ENCODE measurements around the gene VTCN1.
"Not testable (repeated sequence)": the region's sequence is repeated elsewhere in the genome, so short reads cannot be mapped to it uniquely, and the experiment has no call there.

The VTCN1 gene

GRCh38 chr1:117136749-117137148 lies 74.0 kb downstream of the VTCN1 start:
- H3K9me3 Mint-ChIP-seq: no peaks in the 10 kb centered on the region
- no peaks in the 10 kb centered on the region for H3K36me3 Mint-ChIP-seq (ENCODE audit: low read depth)
- H3K27ac Mint-ChIP-seq: no peak overlapping the region
- no peak overlapping the region for H3K4me3 Mint-ChIP-seq
- H3K4me1 Mint-ChIP-seq (ENCODE audit: low read depth): no peaks in the 10 kb centered on the region
- H3K27me3 Mint-ChIP-seq (ENCODE audit: low read depth): peaks cover 12% of the 10 kb centered on the region

- H3K36me3 Mint-ChIP-seq (ENCODE audit: low read depth): no peaks in the 10 kb centered on the region
- H3K27ac Mint-ChIP-seq: no peak overlapping the region
- no peaks in the 10 kb centered on the region for H3K9me3 Mint-ChIP-seq
- no peaks in the 10 kb centered on the region for H3K4me1 Mint-ChIP-seq (ENCODE audit: low read depth)
- H3K27me3 Mint-ChIP-seq (ENCODE audit: low read depth): peaks cover 12% of the 10 kb centered on the region
- no peak overlapping the region for H3K4me3 Mint-ChIP-seq
These were observed 75.4 kb downstream of the VTCN1 start for GRCh38 chr1:117135329-117135728.

DNA sequence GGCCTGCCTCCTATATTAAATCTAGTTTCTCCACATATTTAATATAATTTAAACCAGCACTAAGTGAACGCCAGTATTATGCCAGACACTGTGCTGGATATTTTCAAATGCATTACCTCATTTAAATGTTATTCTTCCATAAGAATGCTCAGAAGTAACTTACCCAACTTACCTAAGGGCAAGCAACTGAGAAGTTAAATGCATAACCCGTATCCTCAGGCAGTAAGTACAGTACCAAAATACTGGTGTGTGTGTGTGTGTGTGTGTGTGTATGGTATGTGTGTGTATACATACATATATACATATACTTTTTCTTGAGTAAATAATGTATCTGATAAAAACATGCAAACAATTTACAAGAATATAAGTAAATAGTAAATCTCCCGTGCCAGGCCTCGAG lies 80.2 kb downstream of the VTCN1 start:
- no peaks in the 10 kb centered on the region for H3K4me1 Mint-ChIP-seq (ENCODE audit: low read depth)
- H3K27me3 Mint-ChIP-seq (ENCODE audit: low read depth): peaks cover 28% of the 10 kb centered on the region
- no peak overlapping the region for H3K27ac Mint-ChIP-seq
- no peak overlapping the region for H3K4me3 Mint-ChIP-seq
- H3K9me3 Mint-ChIP-seq: no peaks in the 10 kb centered on the region
- no peaks in the 10 kb centered on the region for H3K36me3 Mint-ChIP-seq (ENCODE audit: low read depth)

GRCh38 chr1:117128323-117129079 lies 82.2 kb downstream of the VTCN1 start:
- Mint-ChIP-seq H3K4me1 (ENCODE audit: low read depth) (no peaks in the 10 kb centered on the region), H3K27ac (no peak overlapping the region), H3K36me3 (ENCODE audit: low read depth) (no peaks in the 10 kb centered on the region), H3K27me3 (ENCODE audit: low read depth) (peaks cover 24% of the 10 kb centered on the region), H3K9me3 (no peaks in the 10 kb centered on the region), H3K4me3 (no peak overlapping the region)

DNA sequence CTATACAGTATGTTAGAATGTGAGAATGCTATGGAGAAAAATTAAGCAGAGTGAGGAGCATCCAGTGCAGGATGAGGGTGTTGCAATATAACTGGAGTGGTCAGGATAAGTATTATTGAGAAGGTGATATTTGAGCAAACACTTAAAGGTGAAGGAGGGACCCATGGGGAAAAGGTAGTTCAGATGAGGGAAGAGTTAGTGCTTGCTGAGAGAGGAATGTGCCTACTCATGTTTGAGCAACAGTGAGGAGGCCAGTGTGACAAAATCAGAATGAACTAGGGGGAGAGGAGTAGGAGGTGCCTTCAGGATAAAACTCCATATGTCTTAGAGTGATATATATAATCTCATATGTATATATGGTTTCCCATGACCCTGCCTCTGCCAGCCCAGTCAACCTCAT lies 82.9 kb downstream of the VTCN1 start:
- no peak overlapping the region for H3K4me3 Mint-ChIP-seq
- peaks cover 25% of the 10 kb centered on the region for H3K27me3 Mint-ChIP-seq (ENCODE audit: low read depth)
- H3K36me3 Mint-ChIP-seq (ENCODE audit: low read depth): no peaks in the 10 kb centered on the region
- no peak overlapping the region for H3K27ac Mint-ChIP-seq
- H3K4me1 Mint-ChIP-seq (ENCODE audit: low read depth): peaks cover 2% of the 10 kb centered on the region
- H3K9me3 Mint-ChIP-seq: no peaks in the 10 kb centered on the region

- no peak overlapping the region for H3K27ac Mint-ChIP-seq
- H3K36me3 Mint-ChIP-seq (ENCODE audit: low read depth): no peaks in the 10 kb centered on the region
- peaks cover 4% of the 10 kb centered on the region for H3K4me1 Mint-ChIP-seq (ENCODE audit: low read depth)
- no peak overlapping the region for H3K4me3 Mint-ChIP-seq
- H3K9me3 Mint-ChIP-seq: no peaks in the 10 kb centered on the region
- H3K27me3 Mint-ChIP-seq (ENCODE audit: low read depth): peaks cover 31% of the 10 kb centered on the region
These were observed 86.1 kb downstream of the VTCN1 start for GRCh38 chr1:117124661-117125060.

DNA sequence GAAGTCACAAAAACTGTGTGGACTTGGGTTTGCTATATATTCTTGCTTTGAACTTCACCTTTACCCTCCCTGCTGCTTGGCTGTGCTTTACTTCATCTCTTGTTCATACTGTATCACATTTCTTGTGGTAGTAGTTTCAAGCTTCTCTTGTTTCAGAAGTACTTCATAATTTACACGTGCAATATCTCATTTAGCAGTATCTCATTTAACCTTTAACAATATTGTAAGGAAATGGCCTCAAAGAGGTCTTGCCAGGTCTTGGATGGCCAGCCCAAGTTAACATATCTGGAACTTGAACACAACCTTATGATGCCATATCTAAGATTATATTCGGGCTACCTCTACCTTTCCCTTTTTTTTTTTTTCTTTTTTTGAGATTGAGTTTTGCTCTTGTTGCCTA lies 87.5 kb downstream of the VTCN1 start:
- Mint-ChIP-seq H3K36me3 (ENCODE audit: low read depth) (no peaks in the 10 kb centered on the region), H3K4me1 (ENCODE audit: low read depth) (peaks cover 4% of the 10 kb centered on the region), H3K4me3 (peak overlapping the region; percentile 11), H3K27me3 (ENCODE audit: low read depth) (peaks cover 27% of the 10 kb centered on the region), H3K9me3 (no peaks in the 10 kb centered on the region), H3K27ac (no peak overlapping the region)

DNA sequence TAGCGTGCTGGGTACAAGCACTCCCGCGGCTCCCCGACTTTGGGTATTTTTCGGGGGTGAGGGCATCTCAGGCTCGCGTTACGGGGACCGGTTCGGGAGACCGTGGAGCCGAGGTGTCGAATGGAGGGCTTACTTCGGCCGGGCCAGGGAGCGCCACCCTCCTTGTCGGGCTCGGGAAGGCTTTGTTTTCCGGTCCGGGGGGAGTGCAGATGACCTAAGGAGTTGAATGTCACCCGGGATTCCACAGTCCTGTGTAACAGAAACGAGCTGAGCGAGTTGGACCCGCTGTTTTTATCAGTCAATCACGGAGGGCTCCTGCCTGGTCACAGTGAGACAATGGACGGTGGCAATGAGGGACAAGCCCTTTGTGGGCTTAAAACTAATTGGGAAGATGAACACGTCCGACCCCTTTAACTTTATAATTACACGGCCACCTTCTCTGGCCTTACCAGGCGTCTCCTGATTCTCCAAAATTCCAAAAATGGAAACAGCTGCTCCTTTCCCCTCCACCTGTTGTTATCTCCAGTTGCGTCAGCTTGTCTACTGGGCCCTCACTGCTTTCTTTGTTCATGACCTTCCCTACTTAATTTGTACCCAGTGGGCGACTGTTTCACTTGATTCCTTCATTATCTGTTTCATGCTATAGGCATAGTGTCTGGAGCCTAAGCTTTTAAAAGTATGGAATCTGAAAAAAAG lies 88.2 kb downstream of the VTCN1 start:
- Mint-ChIP-seq H3K4me1 (ENCODE audit: low read depth) (peaks cover 4% of the 10 kb centered on the region), H3K4me3 (peak overlapping the region; percentile 83), H3K27ac (no peak overlapping the region), H3K9me3 (no peaks in the 10 kb centered on the region), H3K27me3 (ENCODE audit: low read depth) (peaks cover 24% of the 10 kb centered on the region), H3K36me3 (ENCODE audit: low read depth) (no peaks in the 10 kb centered on the region)

GRCh38 chr1:117121589-117122329 lies 89.0 kb downstream of the VTCN1 start, which contains the start of gene TRIM45:
TRIM45 (minus strand) TSS chr1:117121749; CDS start chr1:117121201, 548 bp downstream.
- peaks cover 20% of the 10 kb centered on the region for H3K27me3 Mint-ChIP-seq (ENCODE audit: low read depth)
- peak within 1 kb of the TSS; percentile 83 for H3K4me3 Mint-ChIP-seq
- H3K36me3 Mint-ChIP-seq (ENCODE audit: low read depth): no peaks in the 10 kb centered on the region
- H3K9me3 Mint-ChIP-seq: no peaks in the 10 kb centered on the region
- peak within 1 kb of the TSS; percentile 23 for H3K27ac Mint-ChIP-seq
- H3K4me1 Mint-ChIP-seq (ENCODE audit: low read depth): peaks cover 4% of the 10 kb centered on the region

GRCh38 chr1:117120774-117121588 lies 89.7 kb downstream of the VTCN1 start:
- no peak overlapping the region for H3K27ac Mint-ChIP-seq
- H3K36me3 Mint-ChIP-seq (ENCODE audit: low read depth): no peaks in the 10 kb centered on the region
- H3K4me1 Mint-ChIP-seq (ENCODE audit: low read depth): peaks cover 4% of the 10 kb centered on the region
- peak overlapping the region; percentile 80 for H3K4me3 Mint-ChIP-seq
- H3K27me3 Mint-ChIP-seq (ENCODE audit: low read depth): peaks cover 16% of the 10 kb centered on the region
- H3K9me3 Mint-ChIP-seq: no peaks in the 10 kb centered on the region

- peaks cover 16% of the 10 kb centered on the region for H3K27me3 Mint-ChIP-seq (ENCODE audit: low read depth)
- H3K4me3 Mint-ChIP-seq; H3K27ac Mint-ChIP-seq; H3K9me3 Mint-ChIP-seq; H3K4me1 Mint-ChIP-seq (ENCODE audit: low read depth); H3K36me3 Mint-ChIP-seq (ENCODE audit: low read depth): not testable (repeated sequence)
These were observed 91.6 kb downstream of the VTCN1 start for GRCh38 chr1:117119144-117119543.

DNA sequence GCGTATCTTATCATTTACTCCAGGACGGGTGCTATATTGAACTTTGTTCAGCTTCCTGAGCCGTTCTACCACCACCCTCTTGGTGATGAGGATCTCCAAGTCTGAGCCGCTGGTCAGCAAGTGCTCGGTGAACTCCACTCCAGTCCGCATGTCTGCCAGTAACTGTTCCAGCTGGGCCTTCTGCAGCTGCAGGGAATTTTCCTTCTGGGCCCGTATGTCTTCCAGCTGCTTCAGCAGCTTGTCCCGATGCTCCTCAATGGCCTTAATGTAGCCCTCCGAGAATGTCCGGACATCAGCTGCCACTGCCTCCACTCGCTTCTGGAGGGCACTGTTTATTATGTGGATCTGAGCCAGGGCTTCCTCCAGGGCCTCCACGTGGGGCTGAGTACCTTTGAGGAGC lies 92.6 kb downstream of the VTCN1 start:
- H3K27ac Mint-ChIP-seq: no peak overlapping the region

DNA sequence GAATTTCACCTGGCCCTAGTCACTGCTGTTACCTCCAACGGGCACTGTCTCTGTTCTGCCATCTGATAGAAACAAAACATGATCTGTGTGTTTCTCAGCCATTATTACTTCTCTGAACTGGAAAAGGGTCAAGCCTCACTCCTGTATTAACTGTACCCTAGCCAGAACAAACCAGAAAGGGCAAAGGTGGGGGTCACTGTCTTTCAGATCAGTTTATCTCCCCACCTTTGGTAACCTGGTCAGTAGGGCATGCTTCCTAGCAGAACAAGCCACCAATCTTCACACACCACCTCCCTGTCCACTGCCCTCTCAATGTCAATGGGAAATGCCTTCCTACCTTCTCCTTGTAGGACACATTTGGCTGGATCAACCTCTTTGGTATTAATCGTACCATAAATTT lies 93.0 kb downstream of the VTCN1 start:
- H3K36me3 Mint-ChIP-seq (ENCODE audit: low read depth): no peaks in the 10 kb centered on the region
- H3K4me3 Mint-ChIP-seq: no peak overlapping the region
- peaks cover 1% of the 10 kb centered on the region for H3K4me1 Mint-ChIP-seq (ENCODE audit: low read depth)
- no peak overlapping the region for H3K27ac Mint-ChIP-seq
- H3K9me3 Mint-ChIP-seq: no peaks in the 10 kb centered on the region
- peaks cover 9% of the 10 kb centered on the region for H3K27me3 Mint-ChIP-seq (ENCODE audit: low read depth)

More for the DNA sequence above, 92.6 kb downstream of the VTCN1 start:
- H3K4me3 Mint-ChIP-seq: no peak overlapping the region
- H3K9me3 Mint-ChIP-seq: no peaks in the 10 kb centered on the region
- H3K27me3 Mint-ChIP-seq (ENCODE audit: low read depth): peaks cover 13% of the 10 kb centered on the region
- H3K36me3 Mint-ChIP-seq (ENCODE audit: low read depth): no peaks in the 10 kb centered on the region
- peaks cover 3% of the 10 kb centered on the region for H3K4me1 Mint-ChIP-seq (ENCODE audit: low read depth)

DNA sequence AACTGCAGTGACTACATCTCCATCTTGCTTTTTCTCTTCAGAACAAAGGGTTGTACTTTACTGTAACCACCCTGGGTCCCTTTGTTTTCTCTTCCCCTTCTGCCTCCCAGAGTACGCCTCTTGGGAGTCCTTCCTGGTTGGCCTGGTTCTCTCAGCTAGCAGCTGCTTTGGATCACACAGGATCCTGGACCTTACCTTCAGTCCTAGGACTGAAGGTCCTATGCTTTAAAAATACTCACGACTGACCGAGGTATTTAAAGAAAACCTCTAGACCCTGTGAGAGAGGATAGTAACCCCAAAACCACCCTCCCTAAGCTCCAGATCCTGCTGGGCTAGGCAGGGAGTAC lies 94.0 kb downstream of the VTCN1 start:
- no peak overlapping the region for H3K4me3 Mint-ChIP-seq
- H3K9me3 Mint-ChIP-seq: no peaks in the 10 kb centered on the region
- no peaks in the 10 kb centered on the region for H3K36me3 Mint-ChIP-seq (ENCODE audit: low read depth)
- H3K4me1 Mint-ChIP-seq (ENCODE audit: low read depth): no peaks in the 10 kb centered on the region
- H3K27me3 Mint-ChIP-seq (ENCODE audit: low read depth): peaks cover 7% of the 10 kb centered on the region
- H3K27ac Mint-ChIP-seq: no peak overlapping the region
